Peyer's patch (tissue), 4 donors: ENCODE data around the gene BSPRY.
"Not testable (repeated sequence)": the region's sequence is repeated elsewhere in the genome, so short reads cannot be mapped to it uniquely, and the experiment has no call there.

Experiments used
- CTCF ChIP-seq, 6 experiments: fragments of 450-650 bp in 4 of 6; fragments of 200-600 bp in 2 of 6; sonication (generic) in 1 of 6; IDR thresholded peaks; one replicate each; pipeline ENCODE4 v1.5.1; 2017 to 2019; ENCODE audit warnings: antibody characterized with exemption in 6 of 6, mild to moderate bottlenecking in 3 of 6, moderate library complexity in 1 of 6
- POLR2A ChIP-seq, 2 donors: fragments of 450-650 bp; IDR thresholded peaks; one replicate each; pipeline ENCODE4 v1.5.1; 2017; ENCODE audit warnings: antibody characterized with exemption in 2 of 2, mild to moderate bottlenecking in 2 of 2, moderate library complexity in 2 of 2

- not testable (repeated sequence) for TF ChIP-seq POLR2A, CTCF (IDR thresholded peaks at IDR 0.05)
These were observed 16.3 kb downstream of the BSPRY start for GRCh38 chr9:113365652-113366051.
